GM18511 (cell line): Measurements from ENCODE around the gene EZH1.
"Not testable (repeated sequence)": the region's sequence is repeated elsewhere in the genome, so short reads cannot be mapped to it uniquely, and the experiment has no call there.

ENCODE experiments used
- ATAC-seq: cut with Tn5 transposase; IDR thresholded peaks from one replicate; pipeline ENCODE4 v1.9.1; 2021; ENCODE audit warnings: mild to moderate bottlenecking, moderate library complexity; ENCODE audit not compliant: unreplicated experiment

The EZH1 gene

GRCh38 chr17:42773290-42774035 is 28.6 kb upstream of the EZH1 start, which contains the start of gene VPS25:
Gene VPS25 (plus strand): TSS chr17:42773449. CDS start chr17:42773476, 27 bp downstream.
- ATAC-seq: peak; percentile 87

GRCh38 chr17:42772945-42773289 is 28.1 kb upstream of the EZH1 start:
- no peak for ATAC-seq

GRCh38 chr17:42769964-42770363 is 25.1 kb upstream of the EZH1 start:
- ATAC-seq: not testable (repeated sequence)

- not testable (repeated sequence) for ATAC-seq
Measured at GRCh38 chr17:42768006-42768405, 23.2 kb upstream of the EZH1 start.

- ATAC-seq: no peak
Measured at GRCh38 chr17:42767512-42767911, 22.7 kb upstream of the EZH1 start.

- no peak for ATAC-seq
Measured at GRCh38 chr17:42766124-42766523, 21.3 kb upstream of the EZH1 start.

- ATAC-seq: no peak
Measured at GRCh38 chr17:42761638-42762037, 16.8 kb upstream of the EZH1 start.

- no peak for ATAC-seq
Measured at GRCh38 chr17:42760652-42761581, 16.1 kb upstream of the EZH1 start, which contains the start of gene RAMP2. Gene RAMP2 (plus strand): TSS chr17:42761227. CDS start chr17:42761262, 35 bp downstream.

- ATAC-seq: peak; percentile 55
Measured at GRCh38 chr17:42759982-42760651, 15.3 kb upstream of the EZH1 start.

GRCh38 chr17:42754782-42755181 is 9.9 kb upstream of the EZH1 start:
- ATAC-seq: no peak

- no peak for ATAC-seq
Measured at GRCh38 chr17:42751628-42752027, 6.8 kb upstream of the EZH1 start.

- no peak for ATAC-seq
Measured at GRCh38 chr17:42750739-42751344, 6.0 kb upstream of the EZH1 start.

GRCh38 chr17:42748908-42749798 is 4.3 kb upstream of the EZH1 start:
- ATAC-seq: no peak

- no peak for ATAC-seq
Measured at GRCh38 chr17:42748202-42748907, 3.5 kb upstream of the EZH1 start.

- ATAC-seq: peak; percentile 60
Measured at GRCh38 chr17:42744283-42744805, 496 bp downstream of the EZH1 start.

GRCh38 chr17:42743595-42744282 is 1.1 kb downstream of the EZH1 start:
- ATAC-seq: no peak

- not testable (repeated sequence) for ATAC-seq
Measured at GRCh38 chr17:42742916-42743315, 1.9 kb downstream of the EZH1 start.

GRCh38 chr17:42740699-42741098 is 4.1 kb downstream of the EZH1 start:
- ATAC-seq: no peak
